HG02840 (cell line): Measurements from ENCODE around the gene PPP1R9B.

Experiments used
- ATAC-seq: cut with Tn5 transposase; IDR thresholded peaks from one replicate; pipeline ENCODE4 v1.9.1; 2021; ENCODE audit warnings: mild to moderate bottlenecking, moderate library complexity, moderate number of reproducible peaks; ENCODE audit not compliant: unreplicated experiment, low FRiP score

PPP1R9B gene

DNA sequence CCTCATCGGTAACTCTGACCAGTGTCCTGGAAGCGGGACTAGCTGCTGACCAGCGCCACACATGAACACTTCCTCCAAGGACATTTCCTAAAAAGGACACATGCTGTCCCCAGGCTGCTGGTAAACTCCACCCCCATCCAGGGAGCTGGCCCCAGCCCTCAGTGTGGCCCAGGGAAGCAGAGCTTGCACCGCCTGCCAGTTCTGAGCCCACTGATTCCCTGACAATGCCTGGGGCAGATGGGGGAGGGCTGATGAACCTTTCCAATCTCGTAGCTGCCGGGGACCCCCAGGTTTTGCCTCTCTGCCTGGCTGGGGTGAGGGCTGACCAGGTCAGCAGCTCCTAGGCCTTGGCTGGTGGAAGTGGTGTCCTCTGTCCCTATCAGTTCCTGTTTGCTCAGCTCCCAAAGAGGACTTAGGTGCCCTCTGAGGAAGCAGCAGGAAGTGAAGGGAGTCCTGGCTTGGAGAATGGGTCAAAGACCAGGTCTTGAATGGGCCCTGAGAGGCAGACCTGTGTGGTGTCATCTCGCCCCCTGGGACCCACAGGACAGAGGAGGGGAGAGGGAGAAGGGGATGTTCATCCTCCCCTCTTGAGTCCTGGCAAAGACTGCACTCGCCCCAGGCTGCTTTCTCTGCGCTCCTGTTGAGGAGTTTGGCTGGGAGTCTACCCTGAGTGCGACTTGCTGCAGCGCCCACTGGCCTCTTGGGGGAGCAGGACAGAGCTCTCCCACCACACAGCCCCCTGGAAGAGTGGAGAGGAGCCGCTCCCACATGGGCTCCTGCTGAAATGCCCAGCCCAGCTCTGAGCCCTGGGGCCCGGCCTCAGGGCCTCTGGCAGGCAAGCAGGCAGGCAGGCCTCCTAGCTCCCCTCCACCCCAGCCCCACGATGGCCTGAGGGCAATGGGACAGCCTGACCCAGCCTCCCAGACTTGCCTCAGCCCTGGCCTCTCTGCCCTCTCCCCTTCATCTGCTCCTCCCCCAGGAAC lies 38.5 kb downstream of the PPP1R9B start:
- no peak for ATAC-seq

DNA sequence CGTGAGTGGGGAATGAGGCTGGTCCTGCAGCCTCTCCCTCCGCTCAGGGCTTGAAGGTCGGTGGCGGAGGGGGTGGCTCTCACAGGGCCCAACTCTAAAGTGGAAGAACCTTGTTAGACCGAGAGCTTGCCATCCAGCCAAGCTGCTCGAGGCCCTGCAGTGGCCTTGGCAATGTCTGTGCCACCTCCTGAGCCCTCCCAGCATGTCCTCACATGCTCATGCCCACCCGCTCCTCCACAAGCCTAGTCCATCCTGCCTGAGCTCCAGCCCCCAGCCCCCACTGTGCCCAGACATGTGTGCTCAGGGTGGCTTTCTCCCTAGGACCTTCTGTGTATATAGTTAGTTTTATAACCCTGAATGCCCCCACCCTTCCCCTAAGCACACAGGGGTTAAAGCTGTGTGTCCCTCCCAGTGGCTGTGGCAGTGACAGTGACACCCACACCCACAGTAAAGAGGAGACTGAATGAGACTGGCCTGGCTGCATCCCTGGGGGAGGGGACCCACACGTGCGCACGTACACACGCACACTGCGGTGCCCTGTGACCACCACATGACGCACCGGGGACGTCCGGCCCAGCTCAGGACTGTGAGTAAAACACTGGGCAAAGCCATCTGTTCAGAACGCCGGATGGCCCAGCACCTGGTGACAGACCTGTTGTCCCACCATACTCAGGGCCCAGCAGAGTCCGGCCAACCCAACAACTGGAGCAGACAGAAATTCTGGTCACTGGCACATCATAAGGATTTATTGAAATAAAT lies 39.7 kb downstream of the PPP1R9B start:
- ATAC-seq: no peak

DNA sequence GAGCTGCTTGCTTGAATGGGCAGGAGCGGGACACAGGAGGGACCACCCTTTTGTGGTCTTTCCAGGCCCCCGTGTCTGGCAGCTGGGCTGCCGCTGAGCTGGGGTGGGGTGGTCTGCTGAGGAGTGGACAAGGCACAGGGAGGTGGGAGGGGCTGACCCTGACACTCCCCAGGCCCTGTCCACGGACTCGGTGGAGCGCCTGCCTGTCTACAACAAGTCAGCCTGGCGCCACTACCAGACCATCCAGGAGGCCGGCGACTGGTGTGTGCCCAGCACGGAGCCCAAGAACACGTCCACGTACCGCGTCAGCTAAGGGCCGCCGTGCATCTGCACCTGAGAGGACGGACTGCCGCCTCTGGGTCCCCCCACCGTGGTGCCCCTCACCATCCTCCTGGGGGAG lies 40.7 kb downstream of the PPP1R9B start:
- no peak for ATAC-seq

DNA sequence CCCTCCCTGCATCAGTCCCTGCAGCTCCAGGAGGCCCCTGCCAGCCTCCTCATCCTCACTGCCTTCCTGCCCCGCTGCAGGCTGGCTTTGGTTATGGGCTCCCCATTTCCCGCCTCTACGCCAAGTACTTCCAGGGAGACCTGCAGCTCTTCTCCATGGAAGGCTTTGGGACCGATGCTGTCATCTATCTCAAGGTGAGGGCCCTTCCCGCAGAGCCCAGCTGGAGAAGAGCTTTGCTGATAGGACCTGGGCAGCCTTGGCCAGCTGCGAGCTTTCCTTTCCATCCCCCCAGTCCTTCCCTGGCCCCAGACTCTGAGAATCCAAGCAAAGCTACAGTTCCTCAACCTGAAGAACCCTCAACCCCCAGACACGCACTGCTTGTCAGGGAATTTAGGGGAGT lies 41.3 kb downstream of the PPP1R9B start:
- ATAC-seq: no peak

DNA sequence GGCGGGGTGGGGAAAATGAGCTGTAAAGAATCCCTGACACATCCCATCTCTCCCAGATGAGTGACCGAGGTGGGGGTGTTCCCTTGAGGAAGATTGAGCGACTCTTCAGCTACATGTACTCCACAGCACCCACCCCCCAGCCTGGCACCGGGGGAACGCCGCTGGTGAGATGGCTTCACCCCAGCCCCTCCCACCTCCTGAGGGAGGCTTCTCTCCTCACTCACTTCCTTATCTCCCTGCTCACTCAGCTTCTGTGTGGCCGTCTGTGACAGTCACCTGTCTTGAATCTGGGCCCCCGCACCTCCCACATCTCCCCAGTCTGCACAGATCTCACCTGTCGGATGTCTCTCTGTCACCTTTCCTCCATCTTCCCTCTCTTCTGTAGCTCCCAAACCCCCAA lies 41.9 kb downstream of the PPP1R9B start:
- ATAC-seq: no peak

DNA sequence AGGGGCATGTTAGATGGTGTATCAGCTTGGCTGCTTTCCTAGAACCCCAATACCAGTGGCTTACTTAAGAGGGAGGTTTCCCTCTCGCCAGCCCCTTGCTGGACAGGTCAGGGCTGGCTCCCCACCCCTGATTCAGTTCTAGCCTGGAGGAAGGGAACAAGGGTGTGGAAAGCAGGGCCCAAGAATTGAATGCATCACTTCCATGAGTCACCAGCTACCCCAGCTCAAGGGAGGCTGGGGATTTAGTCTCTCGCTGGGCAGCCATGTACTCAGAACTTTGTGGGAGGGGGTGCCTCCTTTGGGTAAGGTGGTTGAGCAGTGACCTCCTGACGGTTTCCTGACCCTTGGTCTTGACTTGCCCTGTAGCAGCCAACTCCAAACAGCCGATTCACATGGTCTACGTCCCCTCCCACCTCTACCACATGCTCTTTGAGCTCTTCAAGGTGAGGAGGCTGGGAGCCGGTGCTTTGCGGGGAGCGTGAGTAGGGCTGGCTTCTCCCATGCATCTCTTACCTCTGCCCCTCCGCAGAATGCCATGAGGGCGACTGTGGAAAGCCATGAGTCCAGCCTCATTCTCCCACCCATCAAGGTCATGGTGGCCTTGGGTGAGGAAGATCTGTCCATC lies 42.6 kb downstream of the PPP1R9B start:
- no peak for ATAC-seq

DNA sequence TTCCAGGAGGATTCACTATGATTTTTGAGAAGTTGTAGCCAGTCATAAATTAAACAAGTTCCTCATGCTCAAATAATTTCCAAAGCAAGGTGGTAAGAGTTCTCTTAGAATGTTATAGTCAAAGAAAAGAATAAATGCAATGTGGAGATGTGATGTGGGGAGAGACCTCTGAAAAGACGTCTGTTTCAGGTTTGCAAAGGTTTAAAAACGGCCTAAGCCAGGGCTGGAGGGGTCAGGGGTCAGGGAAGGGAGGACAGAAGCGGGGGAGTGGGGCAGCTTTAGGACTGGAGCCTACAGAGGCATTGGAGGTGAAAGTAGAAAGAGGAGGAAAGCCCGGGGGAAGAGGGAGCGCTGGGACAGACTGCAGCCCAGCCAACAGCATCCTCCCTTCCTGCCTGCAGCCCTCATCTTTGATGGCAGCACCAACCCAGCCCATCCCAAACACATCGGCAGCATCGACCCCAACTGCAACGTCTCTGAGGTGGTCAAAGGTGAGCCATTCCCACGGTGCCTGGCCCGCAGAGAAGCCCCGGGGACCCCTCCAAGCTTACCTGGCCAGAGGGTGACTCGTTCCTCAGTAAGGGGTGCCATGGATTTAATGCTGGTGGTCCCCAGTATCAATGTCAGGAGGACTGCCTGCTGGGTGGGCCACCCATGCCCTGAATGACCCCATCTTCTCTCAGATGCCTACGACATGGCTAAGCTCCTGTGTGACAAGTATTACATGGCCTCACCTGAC lies 43.9 kb downstream of the PPP1R9B start:
- ATAC-seq: no peak

DNA sequence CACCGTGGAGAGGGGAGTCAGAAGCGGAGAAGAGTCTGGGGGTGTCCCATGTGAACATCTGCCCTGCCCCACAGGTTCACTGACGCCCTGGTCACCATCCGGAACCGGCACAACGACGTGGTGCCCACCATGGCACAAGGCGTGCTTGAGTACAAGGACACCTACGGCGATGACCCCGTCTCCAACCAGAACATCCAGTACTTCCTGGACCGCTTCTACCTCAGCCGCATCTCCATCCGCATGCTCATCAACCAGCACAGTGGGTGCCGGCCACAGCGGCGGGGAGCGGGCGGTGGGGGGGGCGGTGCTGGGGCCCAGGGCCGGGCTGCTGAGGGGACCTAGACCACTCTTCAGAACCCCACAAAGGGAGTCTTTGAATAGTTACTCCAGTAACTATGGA lies 44.7 kb downstream of the PPP1R9B start:
- no peak for ATAC-seq

DNA sequence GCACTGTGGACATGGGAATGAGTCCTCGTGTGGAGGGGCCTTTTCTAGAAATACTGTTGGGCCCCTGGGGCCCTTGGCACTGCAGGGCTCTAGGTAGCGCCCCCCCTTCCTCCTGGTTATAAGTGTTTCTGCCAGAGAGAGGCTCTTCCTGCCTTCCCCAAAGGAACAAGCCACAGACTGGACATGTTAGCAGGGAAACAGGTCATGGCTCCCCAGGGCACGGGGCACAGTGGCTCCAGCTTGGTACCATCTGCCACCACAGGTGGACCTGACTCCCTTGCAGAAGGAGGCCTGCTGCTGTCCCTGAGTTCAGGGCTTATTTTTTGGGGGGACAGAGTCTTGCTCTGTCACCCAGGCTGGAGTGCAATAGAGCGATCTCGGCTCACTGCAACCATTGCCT lies 46.5 kb downstream of the PPP1R9B start:
- ATAC-seq: no peak

DNA sequence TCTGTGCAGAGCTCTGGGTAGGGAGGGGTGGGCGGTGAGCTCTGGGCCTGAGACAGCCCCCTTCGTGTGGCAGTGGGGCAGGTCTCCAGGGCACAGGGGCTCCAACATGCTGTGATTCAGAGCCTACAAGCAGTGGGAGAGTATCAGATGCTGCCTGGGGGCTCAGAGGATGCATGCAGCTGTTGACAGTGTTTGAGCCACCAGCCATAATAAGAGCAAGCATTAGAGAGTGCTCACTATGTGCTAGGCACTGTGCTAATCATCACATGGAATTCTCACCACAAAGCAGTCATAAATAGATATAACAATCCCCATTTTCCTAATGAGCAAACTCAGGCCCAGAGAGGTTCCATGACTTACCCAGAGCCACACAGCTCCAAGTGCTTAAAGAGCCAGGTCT lies 47.2 kb downstream of the PPP1R9B start:
- ATAC-seq: no peak

DNA sequence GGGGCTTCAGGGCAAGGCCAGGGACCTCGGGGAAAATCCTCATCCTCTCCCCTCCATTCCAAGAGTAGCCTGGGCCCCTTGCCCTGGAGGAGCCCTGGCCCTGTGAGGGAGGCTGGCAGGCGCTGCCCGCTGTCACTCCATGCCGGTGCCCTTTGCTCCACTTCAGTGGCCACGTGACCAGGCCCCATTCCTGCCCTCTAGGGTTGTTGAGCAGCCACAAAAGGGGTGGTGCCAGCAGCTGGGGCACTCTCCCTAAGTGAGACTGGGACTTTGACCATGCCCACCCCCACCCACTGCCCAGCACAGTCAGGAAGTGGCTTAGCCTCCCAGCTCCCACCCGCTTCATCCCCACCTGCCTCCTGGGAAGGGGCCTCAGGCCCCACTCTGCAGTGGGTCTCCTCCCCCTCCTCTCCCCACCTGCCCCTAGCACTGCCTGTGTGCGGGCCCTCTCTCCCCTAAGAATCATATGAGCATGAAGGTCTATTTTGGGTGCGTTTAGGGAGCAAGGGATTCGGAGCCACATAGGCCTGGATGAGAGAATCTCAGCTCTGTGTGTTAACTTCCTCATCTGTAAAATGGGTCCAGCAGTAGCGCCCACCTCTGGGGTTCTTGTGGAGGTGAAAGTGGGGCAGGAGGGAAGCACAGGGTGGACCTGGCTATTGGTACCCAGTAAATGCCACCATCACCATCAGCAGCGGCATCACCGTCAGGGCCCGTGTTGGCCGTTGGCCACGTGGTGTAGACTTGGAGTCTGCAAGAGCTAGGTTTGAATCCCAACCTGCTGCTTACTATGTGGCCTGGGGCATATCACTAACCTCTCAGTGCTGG lies 48.1 kb downstream of the PPP1R9B start:
- ATAC-seq: no peak

DNA sequence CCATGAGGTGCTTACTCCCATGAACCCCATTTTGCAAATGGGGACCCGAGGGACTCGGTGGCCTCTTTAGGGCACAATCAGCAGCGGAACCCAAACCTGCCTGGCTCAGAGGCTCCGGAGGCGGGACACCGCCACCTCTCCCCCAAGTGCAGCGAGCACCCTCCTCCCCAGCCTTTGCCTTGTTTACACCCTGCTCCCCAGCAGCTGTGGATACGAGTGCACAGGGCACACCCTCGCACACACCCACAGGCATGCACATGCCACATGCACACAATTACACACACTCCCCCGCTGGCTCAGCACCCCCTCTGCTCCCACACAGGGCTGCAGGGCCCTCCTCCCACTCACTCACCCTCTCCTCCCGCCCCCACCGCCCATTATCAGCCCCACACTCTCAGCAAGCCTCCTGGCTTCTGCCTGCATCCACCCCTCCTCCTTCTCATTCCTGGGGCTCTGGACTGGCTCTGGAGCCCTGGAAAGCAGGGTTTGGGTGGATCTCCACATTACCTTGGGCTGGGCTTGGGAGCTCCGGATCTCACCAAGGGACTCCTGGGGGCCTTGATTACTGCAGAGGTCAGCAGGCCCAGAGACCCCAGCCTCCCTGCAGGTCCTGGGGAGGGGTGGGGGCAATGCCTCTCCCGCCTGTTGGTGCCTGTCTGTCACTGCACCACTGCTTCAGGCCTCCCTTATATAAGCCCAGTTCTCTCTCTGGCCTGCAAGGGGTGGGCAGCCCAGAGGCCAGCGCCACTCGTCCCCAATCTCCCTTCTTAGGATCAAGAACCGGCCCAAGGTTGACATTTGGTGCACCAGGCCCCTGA lies 48.9 kb downstream of the PPP1R9B start:
- ATAC-seq: no peak

DNA sequence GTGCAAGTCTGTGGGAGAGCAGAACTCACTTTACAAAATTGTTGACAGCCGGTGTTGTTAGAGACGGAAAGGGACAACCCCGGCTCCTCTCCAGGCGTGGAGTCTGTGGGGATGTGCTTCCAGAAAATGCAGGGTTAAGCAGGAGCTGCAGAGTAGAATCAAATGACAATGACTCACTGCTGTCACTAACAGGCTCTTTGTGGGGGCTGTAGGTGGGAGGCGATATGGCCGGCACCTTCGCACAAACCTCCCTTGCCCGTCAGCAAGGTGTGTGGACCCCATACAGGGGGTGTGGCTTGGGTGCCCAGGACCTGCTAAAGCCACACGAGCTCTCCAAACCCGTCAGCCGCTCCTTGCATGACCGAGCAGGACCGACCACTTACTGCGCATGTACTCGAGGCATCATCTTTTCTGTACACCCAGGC lies 49.5 kb downstream of the PPP1R9B start:
- ATAC-seq: no peak

DNA sequence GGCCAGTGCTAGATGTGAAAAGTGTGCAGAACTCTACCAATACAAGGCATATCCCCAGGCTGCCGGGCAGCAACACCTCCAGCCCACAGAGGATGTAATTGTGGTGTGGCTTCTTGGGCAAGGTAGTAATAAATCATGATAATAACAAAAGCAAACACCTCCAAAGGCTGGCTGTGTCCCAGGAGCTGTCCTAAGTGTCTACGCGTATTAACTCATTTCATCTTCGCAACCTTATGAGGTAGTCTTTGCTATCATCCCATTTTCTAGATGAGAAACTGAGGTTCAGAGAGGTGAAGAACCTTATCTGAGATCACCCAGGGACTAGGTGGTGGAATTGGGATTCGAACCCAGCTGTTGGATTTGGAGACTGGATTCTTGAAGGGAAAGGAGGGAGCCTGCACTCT lies 50.0 kb downstream of the PPP1R9B start:
- ATAC-seq: no peak

DNA sequence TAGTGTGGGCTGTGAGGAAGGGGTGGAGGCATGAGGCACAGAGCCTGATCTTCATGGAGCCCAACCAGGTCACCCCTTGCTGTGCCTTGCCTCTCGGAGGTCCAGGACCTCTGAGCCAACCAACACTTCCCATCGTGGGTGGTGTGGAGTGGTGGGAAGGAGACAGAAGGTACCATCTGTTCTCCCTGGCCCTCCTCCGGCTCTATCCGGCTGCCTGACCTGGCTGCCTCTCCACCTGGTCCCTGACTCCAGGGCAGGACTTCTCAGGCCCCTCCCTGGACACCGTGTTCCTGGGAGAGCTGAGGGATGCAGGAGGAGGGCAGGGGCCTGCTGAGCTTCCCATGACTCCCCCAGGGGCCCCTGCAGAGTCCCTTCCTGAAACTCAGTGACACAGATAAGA lies 51.5 kb downstream of the PPP1R9B start:
- no peak for ATAC-seq

DNA sequence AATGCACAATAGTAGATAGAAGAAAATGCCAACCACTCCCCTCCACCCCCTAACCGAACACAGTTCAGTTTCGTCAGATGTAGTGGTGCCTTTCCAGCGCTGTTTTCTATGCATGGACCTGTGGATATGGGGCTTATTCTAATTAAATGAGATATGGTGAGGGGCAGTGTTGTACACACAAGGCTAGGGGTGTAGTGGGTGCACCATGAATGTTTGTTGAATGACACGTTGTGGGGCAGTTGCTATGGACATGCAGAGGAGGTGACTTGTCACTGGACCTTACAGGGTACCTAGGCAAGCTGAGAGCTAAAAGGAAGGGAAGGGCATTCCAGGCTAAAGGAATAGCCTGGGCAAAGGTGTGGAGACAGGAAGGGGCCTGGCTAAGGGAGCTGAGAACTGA lies 51.9 kb downstream of the PPP1R9B start:
- no peak for ATAC-seq

DNA sequence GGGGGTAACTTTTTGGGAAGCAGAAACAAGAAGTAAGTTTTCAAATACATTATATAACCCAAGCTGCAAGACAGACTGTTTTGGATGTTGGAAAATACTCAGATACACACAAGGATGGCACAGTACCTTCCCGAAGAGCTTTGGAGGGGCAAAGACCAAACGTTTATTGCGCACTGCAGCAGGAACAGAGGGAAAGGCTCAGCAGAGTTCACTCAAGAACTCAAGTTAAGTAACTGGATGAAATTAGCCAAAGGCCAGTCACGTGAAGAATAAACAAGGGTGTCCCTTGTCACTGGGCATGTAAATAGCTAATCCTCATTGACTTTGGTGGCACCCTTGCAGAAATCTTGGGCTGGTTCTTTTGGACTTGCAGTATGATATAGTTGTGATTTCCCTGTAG lies 52.6 kb downstream of the PPP1R9B start:
- ATAC-seq: no peak

DNA sequence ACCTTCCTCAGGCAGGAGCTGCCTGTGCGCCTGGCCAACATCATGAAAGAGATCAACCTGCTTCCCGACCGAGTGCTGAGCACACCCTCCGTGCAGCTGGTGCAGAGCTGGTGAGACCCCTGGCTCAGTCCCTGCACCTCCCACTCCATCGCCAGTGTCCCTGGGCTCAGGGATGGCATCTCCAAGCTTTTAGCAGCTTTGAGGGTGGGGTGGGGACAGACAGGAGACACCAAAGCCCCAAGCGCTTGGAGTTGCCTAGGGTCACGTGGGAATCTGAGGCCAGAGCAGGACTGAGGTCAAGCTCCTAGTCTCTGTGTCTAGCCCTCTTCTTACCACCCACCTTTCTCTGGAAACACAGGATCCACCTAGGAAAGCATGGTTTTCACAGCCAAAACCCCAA lies 53.0 kb downstream of the PPP1R9B start:
- ATAC-seq: no peak

DNA sequence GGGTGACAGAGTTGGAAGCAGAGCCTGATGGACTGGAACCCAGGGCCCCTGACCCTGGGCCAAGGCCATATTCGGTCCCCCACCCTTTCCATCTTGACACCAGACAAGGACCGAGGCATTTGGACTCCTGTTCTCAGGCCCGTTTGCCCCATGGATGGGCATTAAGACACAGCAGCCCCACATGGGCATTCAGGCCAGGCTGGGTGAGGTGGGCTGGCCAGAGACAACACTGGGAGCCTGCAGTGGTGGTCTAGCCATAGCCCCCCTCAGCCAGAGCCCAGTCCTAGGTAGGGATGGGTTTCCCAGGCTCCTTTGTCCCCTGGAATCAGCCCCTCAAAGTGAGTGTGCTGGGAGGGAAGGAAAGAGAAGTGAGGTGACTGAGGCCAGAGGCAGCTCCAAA lies 53.7 kb downstream of the PPP1R9B start:
- ATAC-seq: no peak
